ENCODE measurements around the gene ATL1. TPM values are rescaled to one million over a fixed set of nuclear protein-coding genes. Genes with fewer than 3 reads are reported as not detected.

ATL1 gene
- total and polyA plus RNA-seq, 2 of the 4 experiments (the other 2 are of a cell fraction), result 6.0 to 12.2 TPM

DNA sequence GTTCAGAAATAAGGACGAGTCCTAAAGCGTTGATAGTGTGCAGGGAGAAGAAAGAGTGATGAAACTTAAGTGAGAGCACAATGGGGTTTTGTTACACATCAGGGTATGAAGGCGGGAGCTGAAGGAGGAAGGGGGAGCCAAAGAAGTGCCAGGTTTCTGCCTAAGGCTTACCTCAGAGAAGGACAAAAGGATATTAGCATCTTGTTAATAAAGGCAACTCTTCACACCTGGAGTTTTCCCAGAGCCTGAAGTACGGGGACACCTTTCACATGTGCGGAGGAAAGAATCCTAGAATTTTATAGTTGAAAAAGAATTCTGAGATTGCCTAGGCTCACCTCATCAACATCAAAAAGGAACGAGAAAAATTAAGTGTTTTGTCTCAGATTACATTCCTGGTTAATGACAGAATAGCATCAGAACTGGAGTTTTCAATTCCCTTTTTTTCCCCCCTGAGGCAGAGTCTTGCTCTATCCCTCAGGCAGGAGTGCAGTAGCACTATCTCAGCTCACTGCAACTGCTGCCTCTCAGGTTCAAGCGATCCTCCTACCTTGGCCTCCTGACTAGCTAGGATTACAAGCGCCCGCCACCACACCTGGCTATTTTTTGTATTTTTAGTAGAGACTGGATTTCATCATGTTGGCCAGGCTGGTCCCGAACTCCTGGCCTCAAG, 110.4 kb downstream of the ATL1 start:
- Histone ChIP-seq H2AK5ac (ENCODE audit: low read depth, low read length) (peak overlapping the region; percentile 80), H4K5ac (ENCODE audit: low read depth, low read length) (peak overlapping the region; percentile 97), H3K27ac (ENCODE audit: insufficient read depth, low read length) (peak overlapping the region; percentile 67; the same call in 1 of the 2 replicates), H2BK15ac (ENCODE audit: low read depth, low read length) (peak overlapping the region; percentile 84), H3K14ac (replicated peaks; ENCODE audit: low read depth, low read length) (peak overlapping the region; percentile 65), H3K4me1 (ENCODE audit: control insufficient read depth, insufficient read depth, low read length) (peaks cover 15% of the 10 kb centered on the region), H4K91ac (ENCODE audit: insufficient read depth, low read depth, low read length) (peak overlapping the region; percentile 61), H3K9me3 (ENCODE audit: control insufficient read depth, insufficient read depth, low read length) (no peaks in the 10 kb centered on the region), H3K18ac (ENCODE audit: low read depth, low read length) (peak overlapping the region; percentile 91), H3K79me1 (ENCODE audit: low read depth in 1 of 2, low read length in 2 of 2) (peaks cover 3 to 18% of the 10 kb centered on the region in 2 experiments; a peak in 2 of 4 replicates), H4K20me1 (ENCODE audit: insufficient read depth, low read length) (peaks cover 8% of the 10 kb centered on the region; the same call in 1 of the 2 replicates), H3K9me1 (ENCODE audit: insufficient read depth, low read length) (peaks cover 12% of the 10 kb centered on the region), H3K4me2 (ENCODE audit: low read depth, low read length) (peak overlapping the region; percentile 74), H3K23ac (ENCODE audit: low read depth, low read length) (peak overlapping the region; percentile 73), H3K4ac (ENCODE audit: low read depth, low read length) (peak overlapping the region; percentile 87), H3K27me3 (ENCODE audit: control insufficient read depth, insufficient read depth, low read length) (no peaks in the 10 kb centered on the region), H3K4me3 (ENCODE audit: insufficient read depth, low read depth, low read length) (no peak overlapping the region), H2AFZ (replicated peaks; ENCODE audit: low read length, poor library complexity) (peak overlapping the region; percentile 69), H4K8ac (ENCODE audit: low read depth in 2 of 2, low read length in 2 of 2) (peak overlapping the region; percentile 33 to 55; a peak in 3 of 4 replicates), H3K9ac (ENCODE audit: low read depth, low read length) (peak overlapping the region; percentile 34; the same call in 1 of the 2 replicates), H2BK5ac (ENCODE audit: low read depth, low read length, poor library complexity, severe bottlenecking) (peak overlapping the region; percentile 66), H2AK9ac (replicated peaks; ENCODE audit: low read depth, low read length, poor library complexity) (no peak overlapping the region), H3K36me3 (ENCODE audit: control insufficient read depth, insufficient read depth, low read length) (no peaks in the 10 kb centered on the region), H3K56ac (ENCODE audit: extremely low read depth, insufficient read depth, low read length) (no peak overlapping the region), H2BK120ac (ENCODE audit: low read depth, low read length) (peak overlapping the region; percentile 92), H2BK20ac (ENCODE audit: low read depth, low read length) (peak overlapping the region; percentile 93)
- ATAC-seq (ENCODE audit: low read depth), result peak; percentile 8; the same call in 1 of the 2 replicates
- peak; percentile 49 for DNase-seq
- intact Hi-C loops (cut with micrococcal nuclease) (no loop called here), in situ Hi-C loops (cut with MboI; ENCODE audit: low sequenced_read_pairs) (no loop called here), dilution Hi-C loops (cut with HindIII; ENCODE audit: low sequenced_read_pairs, unreplicated experiment) (no loop called here)
- 69% methylated on average over 3 of the region's 10 CpGs; no CpG with 5 or more reads in 1 of the 2 experiments for WGBS, 2 experiments (ENCODE audit: extremely low coverage in 2 of 2, insufficient read length in 1 of 2)
- ChIA-PET POLR2A (ENCODE audit: unreplicated experiment) (no interaction called here), CTCF (no interaction called here)
- BruUV-seq (replicated peaks), result no TSS peak
- TF ChIP-seq MAFK (IDR thresholded peaks at IDR 0.05; ENCODE audit: low read depth, low read length) (no peak), SMC3 (IDR thresholded peaks at IDR 0.05; ENCODE audit: low read depth, low read length) (no peak), FOS (IDR thresholded peaks at IDR 0.05; ENCODE audit: low read depth, low read length) (no peak)
- TF ChIP-seq, protein P1, sequence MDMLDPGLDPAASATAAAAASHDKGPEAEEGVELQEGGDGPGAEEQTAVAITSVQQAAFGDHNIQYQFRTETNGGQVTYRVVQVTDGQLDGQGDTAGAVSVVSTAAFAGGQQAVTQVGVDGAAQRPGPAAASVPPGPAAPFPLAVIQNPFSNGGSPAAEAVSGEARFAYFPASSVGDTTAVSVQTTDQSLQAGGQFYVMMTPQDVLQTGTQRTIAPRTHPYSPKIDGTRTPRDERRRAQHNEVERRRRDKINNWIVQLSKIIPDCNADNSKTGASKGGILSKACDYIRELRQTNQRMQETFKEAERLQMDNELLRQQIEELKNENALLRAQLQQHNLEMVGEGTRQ (IDR thresholded peaks at IDR 0.05; ENCODE audit: low read depth, low read length), result no peak

All from IMR-90 (cell line).